PC-3 (cell line): ENCODE data around the gene GPS1.

Experiments used
- CTCF ChIP-seq: fragments of 300-600 bp; sonication (generic); conservative IDR thresholded peaks from 2 replicates; pipeline ENCODE4 v1.5.1; 2017; ENCODE audit warnings: antibody characterized with exemption, low read depth, mild to moderate bottlenecking, low read length
- EZH2 ChIP-seq: fragments of 300-600 bp; sonication (generic); IDR thresholded peaks from one replicate; pipeline ENCODE4 v1.6.1; 2017; ENCODE audit warnings: antibody characterized with exemption, mild to moderate bottlenecking, low read length; ENCODE audit not compliant: unreplicated experiment
- EZH2phosphoT487 ChIP-seq: fragments of 300-600 bp; sonication (generic); IDR thresholded peaks from 2 replicates; pipeline ENCODE4 v1.6.1; 2018; ENCODE audit warnings: mild to moderate bottlenecking, antibody characterized with exemption, low read length, borderline replicate concordance

GRCh38 chr17:82056729-82057621 lies 5.3 kb downstream of the GPS1 start:
- no peak for TF ChIP-seq CTCF
- TF ChIP-seq EZH2, result no peak
- no peak for TF ChIP-seq EZH2phosphoT487
